ENCODE measurements around the gene SFTPA1. TPM values are rescaled to one million over a fixed set of nuclear protein-coding genes. Genes with fewer than 3 reads are reported as not detected.

Gene SFTPA1
- total RNA-seq (not detected), polyA plus RNA-seq (not detected)

DNA sequence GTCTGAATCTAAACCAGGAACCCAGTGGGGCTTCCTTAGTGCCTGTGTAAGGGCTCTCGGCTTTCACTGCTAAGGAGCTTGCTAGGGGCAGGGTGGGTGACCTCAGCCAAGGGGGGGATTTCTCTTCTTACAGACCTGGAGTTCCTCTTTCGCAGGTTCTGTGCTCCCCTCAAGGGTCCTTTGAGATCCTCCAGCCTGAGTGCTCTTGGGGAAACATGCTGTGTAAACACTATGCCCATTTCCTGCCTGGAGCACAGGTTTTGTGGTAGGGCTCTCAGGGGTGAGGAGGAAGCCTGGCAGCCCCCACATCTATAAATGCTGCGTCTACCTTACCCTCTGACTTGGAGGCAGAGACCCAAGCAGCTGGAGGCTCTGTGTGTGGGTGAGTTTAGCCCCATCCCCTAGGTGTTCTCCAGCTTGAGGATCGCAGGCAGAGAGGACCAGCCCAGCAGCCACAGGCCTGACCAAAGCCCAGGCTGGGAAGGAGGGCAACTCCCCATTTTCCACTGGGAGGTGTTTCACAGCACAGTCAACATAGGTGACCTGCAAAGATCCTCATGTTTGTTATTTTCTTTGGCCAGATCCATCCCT lies at the start of gene SFTPA1:
Gene SFTPA1, plus strand, starts transcription at position 339 of the 591 bp plus-strand sequence. CDS start 887 bp downstream, outside the sequence.
- H3K27me3 ChIP-seq (ENCODE audit: control insufficient read depth in 4 of 4, insufficient read depth in 4 of 4, low read length in 3 of 4) = no peaks in the 10 kb centered on the region
- 82% methylated on average over 4 of the region's 4 CpGs for WGBS
- H3K27ac ChIP-seq (ENCODE audit: low read depth in 1 of 2, low read length in 2 of 2) = no peak within 1 kb of the TSS
- H3K9ac ChIP-seq (ENCODE audit: low read depth in 1 of 2, low read length in 2 of 2) = no peak within 1 kb of the TSS
- no peak within 1 kb of the TSS for H3K4me3 ChIP-seq (ENCODE audit: low read depth in 1 of 3, low read length in 3 of 3)
- H3K4me1 ChIP-seq (ENCODE audit: control insufficient read depth in 4 of 4, insufficient read depth in 4 of 4, low read length in 3 of 4) = peaks cover 0 to 1% (median 0%) of the 10 kb centered on the region in 4 donors
- no peaks in the 10 kb centered on the region for H3K36me3 ChIP-seq (ENCODE audit: control insufficient read depth in 4 of 4, insufficient read depth in 3 of 4, low read depth in 1 of 4, low read length in 3 of 4)
- no peak for TF ChIP-seq TAF1 (conservative IDR thresholded peaks at IDR 0.05)
- TF ChIP-seq SP1 (IDR thresholded peaks at IDR 0.05) = no peak
- TF ChIP-seq, protein P1, sequence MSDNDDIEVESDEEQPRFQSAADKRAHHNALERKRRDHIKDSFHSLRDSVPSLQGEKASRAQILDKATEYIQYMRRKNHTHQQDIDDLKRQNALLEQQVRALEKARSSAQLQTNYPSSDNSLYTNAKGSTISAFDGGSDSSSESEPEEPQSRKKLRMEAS (IDR thresholded peaks at IDR 0.05) = no peak
- no peak for TF ChIP-seq JUND (IDR thresholded peaks at IDR 0.05)
- TF ChIP-seq, protein P2, sequence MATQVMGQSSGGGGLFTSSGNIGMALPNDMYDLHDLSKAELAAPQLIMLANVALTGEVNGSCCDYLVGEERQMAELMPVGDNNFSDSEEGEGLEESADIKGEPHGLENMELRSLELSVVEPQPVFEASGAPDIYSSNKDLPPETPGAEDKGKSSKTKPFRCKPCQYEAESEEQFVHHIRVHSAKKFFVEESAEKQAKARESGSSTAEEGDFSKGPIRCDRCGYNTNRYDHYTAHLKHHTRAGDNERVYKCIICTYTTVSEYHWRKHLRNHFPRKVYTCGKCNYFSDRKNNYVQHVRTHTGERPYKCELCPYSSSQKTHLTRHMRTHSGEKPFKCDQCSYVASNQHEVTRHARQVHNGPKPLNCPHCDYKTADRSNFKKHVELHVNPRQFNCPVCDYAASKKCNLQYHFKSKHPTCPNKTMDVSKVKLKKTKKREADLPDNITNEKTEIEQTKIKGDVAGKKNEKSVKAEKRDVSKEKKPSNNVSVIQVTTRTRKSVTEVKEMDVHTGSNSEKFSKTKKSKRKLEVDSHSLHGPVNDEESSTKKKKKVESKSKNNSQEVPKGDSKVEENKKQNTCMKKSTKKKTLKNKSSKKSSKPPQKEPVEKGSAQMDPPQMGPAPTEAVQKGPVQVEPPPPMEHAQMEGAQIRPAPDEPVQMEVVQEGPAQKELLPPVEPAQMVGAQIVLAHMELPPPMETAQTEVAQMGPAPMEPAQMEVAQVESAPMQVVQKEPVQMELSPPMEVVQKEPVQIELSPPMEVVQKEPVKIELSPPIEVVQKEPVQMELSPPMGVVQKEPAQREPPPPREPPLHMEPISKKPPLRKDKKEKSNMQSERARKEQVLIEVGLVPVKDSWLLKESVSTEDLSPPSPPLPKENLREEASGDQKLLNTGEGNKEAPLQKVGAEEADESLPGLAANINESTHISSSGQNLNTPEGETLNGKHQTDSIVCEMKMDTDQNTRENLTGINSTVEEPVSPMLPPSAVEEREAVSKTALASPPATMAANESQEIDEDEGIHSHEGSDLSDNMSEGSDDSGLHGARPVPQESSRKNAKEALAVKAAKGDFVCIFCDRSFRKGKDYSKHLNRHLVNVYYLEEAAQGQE (IDR thresholded peaks at IDR 0.05) = no peak
- TF ChIP-seq HNF4G (IDR thresholded peaks at IDR 0.05) = no peak
- TF ChIP-seq NR2F2 (IDR thresholded peaks at IDR 0.05) = no peak
- no peak for TF ChIP-seq FOXA1 (IDR thresholded peaks at IDR 0.05)
- no peak for TF ChIP-seq YY1 (IDR thresholded peaks at IDR 0.05)
- TF ChIP-seq, protein P3, sequence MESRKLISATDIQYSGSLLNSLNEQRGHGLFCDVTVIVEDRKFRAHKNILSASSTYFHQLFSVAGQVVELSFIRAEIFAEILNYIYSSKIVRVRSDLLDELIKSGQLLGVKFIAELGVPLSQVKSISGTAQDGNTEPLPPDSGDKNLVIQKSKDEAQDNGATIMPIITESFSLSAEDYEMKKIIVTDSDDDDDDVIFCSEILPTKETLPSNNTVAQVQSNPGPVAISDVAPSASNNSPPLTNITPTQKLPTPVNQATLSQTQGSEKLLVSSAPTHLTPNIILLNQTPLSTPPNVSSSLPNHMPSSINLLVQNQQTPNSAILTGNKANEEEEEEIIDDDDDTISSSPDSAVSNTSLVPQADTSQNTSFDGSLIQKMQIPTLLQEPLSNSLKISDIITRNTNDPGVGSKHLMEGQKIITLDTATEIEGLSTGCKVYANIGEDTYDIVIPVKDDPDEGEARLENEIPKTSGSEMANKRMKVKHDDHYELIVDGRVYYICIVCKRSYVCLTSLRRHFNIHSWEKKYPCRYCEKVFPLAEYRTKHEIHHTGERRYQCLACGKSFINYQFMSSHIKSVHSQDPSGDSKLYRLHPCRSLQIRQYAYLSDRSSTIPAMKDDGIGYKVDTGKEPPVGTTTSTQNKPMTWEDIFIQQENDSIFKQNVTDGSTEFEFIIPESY (IDR thresholded peaks at IDR 0.05) = no peak
- TF ChIP-seq GABPA (IDR thresholded peaks at IDR 0.05 in 1 of 2, conservative IDR thresholded peaks at IDR 0.05 in 1 of 2) = no peak
- no peaks in the 10 kb centered on the region for H3K9me3 ChIP-seq (ENCODE audit: control insufficient read depth in 4 of 4, low read length in 3 of 4)
- no peak for DNase-seq (ENCODE audit: low spot score)

DNA sequence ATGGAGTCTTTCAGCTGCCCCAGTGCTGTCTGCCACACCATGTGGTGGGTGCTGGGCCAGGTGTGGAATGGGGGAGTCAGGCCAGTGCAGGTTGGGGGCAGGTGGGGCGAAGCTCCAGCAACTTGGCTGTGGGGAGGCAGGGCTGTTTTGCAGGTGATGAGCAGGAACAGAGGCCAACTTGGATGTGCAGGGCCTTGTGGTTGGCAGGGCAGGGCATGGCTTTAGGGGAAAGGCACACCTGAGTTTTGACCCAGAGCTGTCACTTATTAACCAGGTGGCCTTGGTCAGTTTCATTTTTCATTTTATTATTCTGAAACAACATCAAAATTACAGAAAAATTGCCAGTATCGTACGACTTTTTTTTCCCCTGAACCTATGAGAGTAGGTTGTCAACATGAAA lies 49.5 kb upstream of the SFTPA1 start:
- Histone ChIP-seq H3K9me3 (ENCODE audit: control insufficient read depth in 4 of 4, low read length in 3 of 4) (no peaks in the 10 kb centered on the region), H3K36me3 (ENCODE audit: control insufficient read depth in 4 of 4, insufficient read depth in 3 of 4, low read depth in 1 of 4, low read length in 3 of 4) (no peaks in the 10 kb centered on the region), H3K9ac (ENCODE audit: low read depth in 1 of 2, low read length in 2 of 2) (no peak overlapping the region), H3K27me3 (ENCODE audit: control insufficient read depth in 4 of 4, insufficient read depth in 4 of 4, low read length in 3 of 4) (no peaks in the 10 kb centered on the region), H3K4me3 (ENCODE audit: low read depth in 1 of 3, low read length in 3 of 3) (no peak overlapping the region), H3K27ac (ENCODE audit: low read depth in 1 of 2, low read length in 2 of 2) (peak overlapping the region; percentile 46 to 64), H3K4me1 (ENCODE audit: control insufficient read depth in 4 of 4, insufficient read depth in 4 of 4, low read length in 3 of 4) (peaks cover 0 to 16% (median 8%) of the 10 kb centered on the region in 4 donors)
- DNase-seq (ENCODE audit: low spot score) = no peak
- 36% methylated on average over 3 of the region's 3 CpGs for WGBS
- TF ChIP-seq NR2F2 (IDR thresholded peaks at IDR 0.05) (no peak), FOXA1 (IDR thresholded peaks at IDR 0.05) (no peak), HNF4A (conservative IDR thresholded peaks at IDR 0.05) (peak in 1 of 2 donors; percentile 32), RXRA (IDR thresholded peaks at IDR 0.05) (peak in 1 of 2 donors; percentile 58), RAD21 (IDR thresholded peaks at IDR 0.05) (no peak)
- TF ChIP-seq, protein P4, sequence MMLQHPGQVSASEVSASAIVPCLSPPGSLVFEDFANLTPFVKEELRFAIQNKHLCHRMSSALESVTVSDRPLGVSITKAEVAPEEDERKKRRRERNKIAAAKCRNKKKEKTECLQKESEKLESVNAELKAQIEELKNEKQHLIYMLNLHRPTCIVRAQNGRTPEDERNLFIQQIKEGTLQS (IDR thresholded peaks at IDR 0.05) = no peak
